Neuron (in vitro differentiated cells): ENCODE results near the gene LASP1.

Experiments
- H2AFZ ChIP-seq: one replicate; pipeline ENCODE4 v1.6.1; 2013; ENCODE audit warnings: low read depth, mild to moderate bottlenecking, inconsistent platforms, low read length, moderate library complexity
- H3K27me3 ChIP-seq: one replicate; pipeline ENCODE4 v1.6.1; 2013; ENCODE audit warnings: low read length; ENCODE audit not compliant: insufficient read depth
- H3K36me3 ChIP-seq: one replicate; pipeline ENCODE4 v1.6.1; 2013; ENCODE audit warnings: low read length; ENCODE audit not compliant: insufficient read depth
- H3K4me1 ChIP-seq: one replicate; pipeline ENCODE4 v1.6.1; 2013; ENCODE audit warnings: low read length; ENCODE audit not compliant: insufficient read depth
- H3K4me3 ChIP-seq: 2 replicates; pipeline ENCODE4 v1.5.1; 2013; ENCODE audit warnings: mild to moderate bottlenecking, low read length, moderate library complexity
- H3K9me3 ChIP-seq: one replicate; pipeline ENCODE4 v1.6.1; 2013; ENCODE audit warnings: low read length

The LASP1 gene

GRCh38 chr17:38898291-38898679 lies 28.4 kb downstream of the LASP1 start:
- peaks cover 11% of the 10 kb centered on the region for H3K4me1 ChIP-seq
- H2AFZ ChIP-seq = no peak overlapping the region
- H3K27me3 ChIP-seq = no peaks in the 10 kb centered on the region
- H3K36me3 ChIP-seq = peaks cover 20% of the 10 kb centered on the region
- no peak overlapping the region for H3K4me3 ChIP-seq
- no peaks in the 10 kb centered on the region for H3K9me3 ChIP-seq

GRCh38 chr17:38898812-38899348 lies 29.0 kb downstream of the LASP1 start:
- peaks cover 25% of the 10 kb centered on the region for H3K36me3 ChIP-seq
- no peak overlapping the region for H2AFZ ChIP-seq
- H3K27me3 ChIP-seq = no peaks in the 10 kb centered on the region
- H3K4me3 ChIP-seq = no peak overlapping the region
- H3K9me3 ChIP-seq = no peaks in the 10 kb centered on the region
- H3K4me1 ChIP-seq = peaks cover 11% of the 10 kb centered on the region

- Histone ChIP-seq H3K36me3 (peaks cover 22% of the 10 kb centered on the region), H3K4me1 (peaks cover 11% of the 10 kb centered on the region), H3K4me3 (no peak overlapping the region), H2AFZ (no peak overlapping the region), H3K9me3 (no peaks in the 10 kb centered on the region), H3K27me3 (no peaks in the 10 kb centered on the region)
Observed at GRCh38 chr17:38899421-38899820, 29.6 kb downstream of the LASP1 start.

- Histone ChIP-seq H2AFZ (no peak overlapping the region), H3K4me3 (no peak overlapping the region), H3K4me1 (peaks cover 5% of the 10 kb centered on the region), H3K27me3 (no peaks in the 10 kb centered on the region), H3K36me3 (peaks cover 22% of the 10 kb centered on the region), H3K9me3 (no peaks in the 10 kb centered on the region)
Observed at GRCh38 chr17:38900978-38901656, 31.3 kb downstream of the LASP1 start.

- Histone ChIP-seq H3K4me3 (no peak overlapping the region), H2AFZ (no peak overlapping the region), H3K27me3 (no peaks in the 10 kb centered on the region), H3K9me3 (no peaks in the 10 kb centered on the region), H3K36me3 (peaks cover 19% of the 10 kb centered on the region), H3K4me1 (no peaks in the 10 kb centered on the region)
Observed at GRCh38 chr17:38903404-38903803, 33.5 kb downstream of the LASP1 start.

GRCh38 chr17:38904892-38905291 lies 35.0 kb downstream of the LASP1 start:
- no peak overlapping the region for H3K4me3 ChIP-seq
- peaks cover 8% of the 10 kb centered on the region for H3K36me3 ChIP-seq

GRCh38 chr17:38905375-38905774 lies 35.5 kb downstream of the LASP1 start:
- Histone ChIP-seq H3K36me3 (peaks cover 8% of the 10 kb centered on the region), H3K27me3 (no peaks in the 10 kb centered on the region), H3K4me3 (no peak overlapping the region), H3K9me3 (no peaks in the 10 kb centered on the region), H2AFZ (no peak overlapping the region), H3K4me1 (no peaks in the 10 kb centered on the region)

More at GRCh38 chr17:38904892-38905291, 35.0 kb downstream of the LASP1 start:
- H3K27me3 ChIP-seq = no peaks in the 10 kb centered on the region
- no peaks in the 10 kb centered on the region for H3K4me1 ChIP-seq
- H2AFZ ChIP-seq = no peak overlapping the region
- no peaks in the 10 kb centered on the region for H3K9me3 ChIP-seq

GRCh38 chr17:38906460-38907228 lies 36.8 kb downstream of the LASP1 start:
- no peaks in the 10 kb centered on the region for H3K27me3 ChIP-seq
- H3K36me3 ChIP-seq = peaks cover 10% of the 10 kb centered on the region
- no peak overlapping the region for H2AFZ ChIP-seq
- H3K9me3 ChIP-seq = no peaks in the 10 kb centered on the region
- no peaks in the 10 kb centered on the region for H3K4me1 ChIP-seq
- no peak overlapping the region for H3K4me3 ChIP-seq

- no peaks in the 10 kb centered on the region for H3K27me3 ChIP-seq
- H2AFZ ChIP-seq = no peak overlapping the region
- H3K36me3 ChIP-seq = peaks cover 10% of the 10 kb centered on the region
- H3K4me1 ChIP-seq = no peaks in the 10 kb centered on the region
- no peaks in the 10 kb centered on the region for H3K9me3 ChIP-seq
- H3K4me3 ChIP-seq = no peak overlapping the region
Observed at GRCh38 chr17:38907930-38908675, 38.2 kb downstream of the LASP1 start.

GRCh38 chr17:38908676-38909181 lies 38.9 kb downstream of the LASP1 start:
- H3K4me3 ChIP-seq = no peak overlapping the region
- H2AFZ ChIP-seq = no peak overlapping the region
- peaks cover 8% of the 10 kb centered on the region for H3K36me3 ChIP-seq
- H3K9me3 ChIP-seq = no peaks in the 10 kb centered on the region
- no peaks in the 10 kb centered on the region for H3K27me3 ChIP-seq
- no peaks in the 10 kb centered on the region for H3K4me1 ChIP-seq

- no peaks in the 10 kb centered on the region for H3K4me1 ChIP-seq
- no peak overlapping the region for H2AFZ ChIP-seq
- H3K4me3 ChIP-seq = no peak overlapping the region
- no peaks in the 10 kb centered on the region for H3K9me3 ChIP-seq
- peaks cover 16% of the 10 kb centered on the region for H3K36me3 ChIP-seq
- no peaks in the 10 kb centered on the region for H3K27me3 ChIP-seq
Observed at GRCh38 chr17:38910325-38910724, 40.5 kb downstream of the LASP1 start.

GRCh38 chr17:38911081-38911730 lies 41.3 kb downstream of the LASP1 start:
- Histone ChIP-seq H2AFZ (no peak overlapping the region), H3K36me3 (peaks cover 21% of the 10 kb centered on the region), H3K27me3 (no peaks in the 10 kb centered on the region), H3K9me3 (no peaks in the 10 kb centered on the region), H3K4me1 (no peaks in the 10 kb centered on the region), H3K4me3 (no peak overlapping the region)
